ENCODE results near the gene APBB2. TPM values are rescaled to one million over a fixed set of nuclear protein-coding genes. Genes with fewer than 3 reads are reported as not detected.

The APBB2 gene
- total and polyA plus RNA-seq, 2 of the 8 experiments (the other 6 are each of a cell fraction or from before 2014, with no cell fraction given), result 58.7 to 59.4 TPM

- Histone ChIP-seq H2BK120ac (replicated peaks; ENCODE audit: low read depth, low read length) (no peak overlapping the region), H3K9ac (replicated peaks in 1 of 4; ENCODE audit: extremely low read depth in 1 of 4, low read depth in 3 of 4, low read length in 3 of 4) (no peak overlapping the region), H4K8ac (ENCODE audit: extremely low read depth, insufficient read depth, low read length) (no peak overlapping the region), H3K4ac (replicated peaks; ENCODE audit: insufficient read length, low read depth, low read length) (no peak overlapping the region), H3K18ac (ENCODE audit: extremely low read depth, low read length) (no peak overlapping the region), H3K79me1 (ENCODE audit: low read depth, low read length) (peaks cover 2% of the 10 kb centered on the region; the same call in 1 of the 2 replicates), H4K91ac (replicated peaks; ENCODE audit: insufficient read length, low read length) (no peak overlapping the region), H2AFZ (ENCODE audit: low read length) (no peak overlapping the region), H3K4me2 (ENCODE audit: insufficient read depth in 1 of 2, low read depth in 2 of 2, low read length in 2 of 2) (no peak overlapping the region), H3K79me2 (ENCODE audit: control insufficient read depth in 1 of 2, insufficient read depth in 2 of 2, low read length in 2 of 2) (peaks cover 3 to 76% of the 10 kb centered on the region in 2 experiments), H3K14ac (ENCODE audit: insufficient read length) (no peak overlapping the region), H4K20me1 (replicated peaks in 1 of 2; ENCODE audit: control insufficient read depth in 1 of 2, insufficient read depth in 2 of 2, low read length in 2 of 2) (no peaks in the 10 kb centered on the region), H3K27me3 (replicated peaks in 1 of 4; ENCODE audit: control insufficient read depth in 3 of 4, extremely low read depth in 1 of 4, insufficient read depth in 3 of 4, low read length in 3 of 4) (no peaks in the 10 kb centered on the region), H3K56ac (replicated peaks; ENCODE audit: insufficient read length, low read depth, low read length) (no peak overlapping the region), H3K23ac (ENCODE audit: insufficient read length) (no peak overlapping the region), H4K5ac (ENCODE audit: insufficient read length, low read depth, low read length) (no peak overlapping the region), H2BK12ac (ENCODE audit: low read depth, low read length) (no peak overlapping the region), H2AK5ac (ENCODE audit: low read depth, low read length) (no peak overlapping the region), H3K4me3 (ENCODE audit: extremely low read depth in 1 of 4, insufficient read depth in 2 of 4, low read depth in 3 of 4, low read length in 4 of 4) (no peak overlapping the region), H3K27ac (ENCODE audit: low read depth, low read length) (no peak overlapping the region), H2BK20ac (ENCODE audit: low read length) (no peak overlapping the region), H2BK5ac (ENCODE audit: low read depth, low read length) (no peak overlapping the region), H3K23me2 (ENCODE audit: low read depth, low read length) (no peaks in the 10 kb centered on the region), H3K36me3 (ENCODE audit: control insufficient read depth in 2 of 4, insufficient read depth in 4 of 4, low read length in 3 of 4) (no peaks in the 10 kb centered on the region), H3K4me1 (replicated peaks in 1 of 4; ENCODE audit: control insufficient read depth in 3 of 4, insufficient read depth in 4 of 4, low read length in 3 of 4) (peaks cover 0 to 5% (median 1%) of the 10 kb centered on the region in 4 experiments; a peak in 2 of 7 replicates), H2BK15ac (ENCODE audit: low read length) (no peak overlapping the region), H3K9me3 (ENCODE audit: insufficient read depth in 2 of 2, low read depth in 1 of 2, low read length in 1 of 2) (peaks cover 0 to 7% of the 10 kb centered on the region in 2 experiments; a peak in 1 of 4 replicates)
- TF ChIP-seq USF2 (IDR thresholded peaks at IDR 0.05; ENCODE audit: low read length) (no peak), E2F6 (IDR thresholded peaks at IDR 0.05) (no peak)
- 90% methylated on average over 5 of the region's 5 CpGs; no CpG with 5 or more reads in 1 of the 2 experiments for WGBS, 2 experiments (ENCODE audit: extremely low coverage in 1 of 2, insufficient coverage in 1 of 2, insufficient read length in 1 of 2, insufficient replicate concordance in 2 of 2, low coverage in 1 of 2, low lambda C conversion rate in 2 of 2, missing lambda C conversion rate in 1 of 2)
- ChIA-PET CTCF (ENCODE audit: partially characterized antibody) (interaction anchor here (0.6 to 2.3 kb wide), 7 partner anchors 9 to 261 kb away, joined by 3 to 6 read pairs (median 4); partner anchors contain the start of gene APBB2), POLR2A (ENCODE audit: partially characterized antibody) (interaction anchor here (1.2 to 1.7 kb wide), 2 partner anchors 16 to 71 kb away, joined by 3 to 7 read pairs; partner anchors contain the start of gene UCHL1)
- FAIRE-seq, result no peak
- no peak for DNase-seq (ENCODE audit: low read depth in 1 of 2, low spot score in 2 of 2)
Measured at GRCh38 chr4:41185614-41186592, 28.4 kb downstream of the APBB2 start.

Measured in H1 (cell line).